ENCODE data around the gene PEPD.
"Not testable (repeated sequence)": the region's sequence is repeated elsewhere in the genome, so short reads cannot be mapped to it uniquely, and the experiment has no call there.

The PEPD gene

DNA sequence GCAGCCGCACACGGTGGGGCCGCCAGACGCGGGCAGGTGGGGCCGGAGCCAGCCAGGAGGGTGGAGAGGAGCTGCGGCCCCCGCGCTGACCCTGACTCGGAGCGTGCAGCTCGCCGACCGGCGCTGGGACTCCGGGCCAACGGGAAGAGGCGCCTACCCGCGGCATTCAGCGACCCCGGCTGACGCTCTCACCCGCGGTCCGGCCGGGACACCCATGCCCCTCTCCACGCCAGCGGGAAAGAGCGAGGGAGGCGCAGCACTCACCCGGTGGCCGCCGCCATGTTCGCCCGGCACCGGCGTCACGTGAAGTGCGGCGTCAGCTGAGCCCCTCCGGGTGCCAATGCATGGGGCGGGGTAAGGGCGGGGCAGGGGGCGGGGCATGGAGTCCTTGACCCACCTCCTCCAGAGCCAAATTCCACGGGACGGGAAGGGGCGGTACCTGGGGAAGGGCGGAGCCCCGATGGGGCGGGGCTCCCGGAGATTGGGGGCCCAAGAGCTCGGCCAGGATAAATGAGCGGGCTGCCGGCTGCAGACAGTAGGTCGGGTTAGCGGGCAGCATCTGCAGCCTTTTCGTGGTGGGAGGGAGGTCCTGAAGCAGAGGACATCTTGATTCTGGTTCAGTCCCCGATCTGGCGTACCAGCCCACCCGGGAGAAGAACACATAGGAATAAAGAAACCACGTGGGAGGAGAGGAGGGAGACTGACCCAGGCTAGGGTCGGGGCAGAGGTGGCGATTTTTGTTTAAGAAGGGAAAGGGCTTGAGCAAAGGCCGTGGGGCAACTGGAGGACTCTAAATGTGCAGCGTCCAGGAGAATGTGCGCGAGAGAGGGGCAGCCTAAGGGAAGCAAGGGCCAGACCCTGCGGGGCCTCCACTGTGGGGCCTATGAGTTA lies at the start of gene PEPD:
Gene PEPD, minus strand, starts transcription at position 312 of the 891 bp plus-strand sequence. Its CDS starts 31 bp downstream, at position 281.
- H3K4me3 ChIP-seq (ENCODE audit: low read depth, low read length): peak within 1 kb of the TSS; percentile 93
- peak within 1 kb of the TSS; percentile 35 for H3K27ac ChIP-seq (ENCODE audit: low read depth, low read length)
- H3K36me3 ChIP-seq (ENCODE audit: control insufficient read depth, insufficient read depth, low read length): no peaks in the 10 kb centered on the region
- no peaks in the 10 kb centered on the region for H3K27me3 ChIP-seq (ENCODE audit: control insufficient read depth, insufficient read depth, low read length)
- peak within 1 kb of the TSS; percentile 81 for H3K9ac ChIP-seq (ENCODE audit: low read depth, low read length)
- no peaks in the 10 kb centered on the region for H3K9me3 ChIP-seq (ENCODE audit: control insufficient read depth, insufficient read depth, low read length)
- peaks cover 19% of the 10 kb centered on the region; the same call in 1 of the 2 replicates for H3K4me1 ChIP-seq (ENCODE audit: control insufficient read depth, insufficient read depth, low read length)

DNA sequence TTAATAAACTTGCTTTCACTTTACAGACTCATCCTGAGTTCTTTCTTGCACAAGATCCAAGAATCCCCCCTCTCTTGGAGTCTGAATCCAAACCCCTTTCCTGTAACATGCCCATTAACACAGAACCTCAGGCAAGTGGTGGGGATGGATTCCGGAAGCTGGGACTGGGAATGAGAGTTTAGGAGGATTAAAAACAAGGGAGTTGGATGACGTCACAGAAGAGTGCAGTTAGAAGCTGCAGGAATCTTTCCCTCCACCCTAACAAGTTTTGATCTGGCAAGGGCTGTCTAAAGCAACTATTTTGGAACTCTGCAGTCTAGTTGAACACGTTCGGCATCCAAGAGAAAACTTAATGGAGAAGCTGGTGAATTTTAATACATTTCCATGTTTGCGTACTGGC lies 48.2 kb upstream of the PEPD start:
- no peak overlapping the region for H3K9ac ChIP-seq (ENCODE audit: low read depth, low read length)
- no peaks in the 10 kb centered on the region for H3K27me3 ChIP-seq (ENCODE audit: control insufficient read depth, insufficient read depth, low read length)
- no peaks in the 10 kb centered on the region for H3K36me3 ChIP-seq (ENCODE audit: control insufficient read depth, insufficient read depth, low read length)
- no peak overlapping the region for H3K4me3 ChIP-seq (ENCODE audit: low read depth, low read length)
- peaks cover 27% of the 10 kb centered on the region for H3K4me1 ChIP-seq (ENCODE audit: control insufficient read depth, insufficient read depth, low read length)
- peaks cover 8% of the 10 kb centered on the region for H3K9me3 ChIP-seq (ENCODE audit: control insufficient read depth, insufficient read depth, low read length)
- H3K27ac ChIP-seq (ENCODE audit: low read depth, low read length): no peak overlapping the region

DNA sequence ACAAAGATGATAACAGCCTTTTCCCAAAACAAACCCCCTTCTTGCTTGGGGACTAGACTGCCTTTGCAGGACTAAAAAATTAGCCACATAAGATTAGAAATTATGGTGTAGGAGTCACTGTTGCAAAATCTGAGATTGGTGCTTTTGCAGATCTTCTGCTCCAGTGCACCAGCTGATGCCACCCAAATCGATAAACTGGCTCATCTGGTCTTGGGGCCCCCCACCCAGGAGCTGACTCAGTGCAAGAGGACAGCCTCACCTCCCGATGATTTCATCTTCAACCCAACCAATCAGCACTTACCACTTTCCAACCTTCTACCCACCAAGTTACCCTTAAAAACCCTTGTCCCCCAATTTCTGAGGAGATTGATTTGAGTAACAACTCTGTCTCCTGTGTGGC lies 47.1 kb upstream of the PEPD start:
- Histone ChIP-seq H3K9me3 (ENCODE audit: control insufficient read depth, insufficient read depth, low read length) (no peaks in the 10 kb centered on the region), H3K4me3 (ENCODE audit: low read depth, low read length) (no peak overlapping the region), H3K4me1 (ENCODE audit: control insufficient read depth, insufficient read depth, low read length) (peaks cover 28% of the 10 kb centered on the region), H3K27ac (ENCODE audit: low read depth, low read length) (no peak overlapping the region), H3K36me3 (ENCODE audit: control insufficient read depth, insufficient read depth, low read length) (no peaks in the 10 kb centered on the region), H3K9ac (ENCODE audit: low read depth, low read length) (no peak overlapping the region), H3K27me3 (ENCODE audit: control insufficient read depth, insufficient read depth, low read length) (no peaks in the 10 kb centered on the region)

DNA sequence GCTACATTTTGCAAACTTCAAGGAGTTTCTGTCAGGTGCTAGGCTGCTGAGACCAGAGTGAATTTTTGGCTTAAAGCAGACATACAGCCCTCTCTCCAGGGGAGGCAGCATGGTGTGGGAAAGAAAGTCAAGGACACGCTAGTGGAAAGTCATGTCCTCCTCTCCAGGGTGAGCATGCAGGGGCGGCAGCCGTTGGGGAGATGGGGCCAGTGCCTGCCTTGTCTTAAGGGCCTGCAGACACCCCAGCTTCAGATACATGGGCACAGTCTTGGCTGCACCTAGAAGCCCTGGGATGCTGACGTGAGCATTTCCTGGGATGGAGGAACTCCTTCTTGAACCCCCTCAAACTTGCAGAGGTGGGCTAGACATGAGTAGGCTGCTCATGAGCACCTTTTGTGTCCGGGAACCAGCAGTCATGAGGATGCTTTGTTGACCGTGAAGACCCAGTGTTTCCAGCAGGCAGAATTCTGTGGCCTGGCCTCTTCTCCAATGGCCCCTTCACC lies 43.3 kb upstream of the PEPD start:
- H3K27ac ChIP-seq (ENCODE audit: low read depth, low read length): no peak overlapping the region
- no peaks in the 10 kb centered on the region for H3K9me3 ChIP-seq (ENCODE audit: control insufficient read depth, insufficient read depth, low read length)
- peaks cover 23% of the 10 kb centered on the region for H3K4me1 ChIP-seq (ENCODE audit: control insufficient read depth, insufficient read depth, low read length)
- no peak overlapping the region for H3K4me3 ChIP-seq (ENCODE audit: low read depth, low read length)
- no peaks in the 10 kb centered on the region for H3K36me3 ChIP-seq (ENCODE audit: control insufficient read depth, insufficient read depth, low read length)
- H3K9ac ChIP-seq (ENCODE audit: low read depth, low read length): no peak overlapping the region
- no peaks in the 10 kb centered on the region for H3K27me3 ChIP-seq (ENCODE audit: control insufficient read depth, insufficient read depth, low read length)

DNA sequence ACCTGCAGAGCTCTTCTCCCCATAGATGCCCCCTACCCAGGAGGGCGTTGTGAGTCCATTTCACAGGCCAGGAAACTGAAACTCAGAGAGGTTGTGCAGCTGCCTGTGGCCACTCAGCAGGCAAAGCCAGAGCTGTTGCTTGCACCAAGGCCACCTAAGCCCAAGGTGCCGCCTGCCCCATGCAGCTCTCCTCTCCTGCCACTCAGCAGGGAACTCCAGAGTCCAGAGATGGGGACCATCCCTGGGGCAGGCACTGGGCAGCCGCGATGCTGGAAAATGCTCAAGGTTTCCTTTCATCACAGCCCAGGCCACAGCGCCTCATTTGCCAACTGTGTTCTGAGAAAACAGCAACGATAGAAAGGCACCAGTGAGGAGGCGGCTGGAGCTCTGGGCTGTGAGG lies 41.0 kb upstream of the PEPD start:
- Histone ChIP-seq H3K4me1 (ENCODE audit: control insufficient read depth, insufficient read depth, low read length) (peaks cover 18% of the 10 kb centered on the region), H3K9ac (ENCODE audit: low read depth, low read length) (no peak overlapping the region), H3K36me3 (ENCODE audit: control insufficient read depth, insufficient read depth, low read length) (no peaks in the 10 kb centered on the region), H3K9me3 (ENCODE audit: control insufficient read depth, insufficient read depth, low read length) (no peaks in the 10 kb centered on the region), H3K4me3 (ENCODE audit: low read depth, low read length) (no peak overlapping the region), H3K27ac (ENCODE audit: low read depth, low read length) (no peak overlapping the region), H3K27me3 (ENCODE audit: control insufficient read depth, insufficient read depth, low read length) (no peaks in the 10 kb centered on the region)

DNA sequence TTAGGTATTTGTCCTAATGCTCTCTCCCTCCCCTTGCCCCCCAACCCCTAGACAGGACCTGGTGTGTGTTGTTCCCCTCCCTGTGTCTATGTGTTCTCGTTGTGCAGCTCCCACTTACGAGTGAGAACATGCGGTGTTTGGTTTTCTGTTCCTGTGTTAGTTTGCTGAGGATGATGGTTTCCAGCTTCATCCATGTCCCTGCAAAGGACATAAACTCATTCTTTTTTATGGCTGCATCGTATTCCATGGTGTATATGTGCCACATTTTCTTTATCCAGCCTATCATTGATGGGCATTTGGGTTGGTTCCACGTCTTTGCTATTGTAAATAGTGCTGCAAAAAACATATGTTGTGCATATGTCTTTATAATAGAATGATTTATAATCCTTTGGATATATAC lies 40.1 kb upstream of the PEPD start:
- H3K9me3 ChIP-seq (ENCODE audit: control insufficient read depth, insufficient read depth, low read length); H3K4me3 ChIP-seq (ENCODE audit: low read depth, low read length); H3K27me3 ChIP-seq (ENCODE audit: control insufficient read depth, insufficient read depth, low read length); H3K36me3 ChIP-seq (ENCODE audit: control insufficient read depth, insufficient read depth, low read length); H3K27ac ChIP-seq (ENCODE audit: low read depth, low read length); H3K9ac ChIP-seq (ENCODE audit: low read depth, low read length): not testable (repeated sequence)
- peaks cover 17% of the 10 kb centered on the region for H3K4me1 ChIP-seq (ENCODE audit: control insufficient read depth, insufficient read depth, low read length)

DNA sequence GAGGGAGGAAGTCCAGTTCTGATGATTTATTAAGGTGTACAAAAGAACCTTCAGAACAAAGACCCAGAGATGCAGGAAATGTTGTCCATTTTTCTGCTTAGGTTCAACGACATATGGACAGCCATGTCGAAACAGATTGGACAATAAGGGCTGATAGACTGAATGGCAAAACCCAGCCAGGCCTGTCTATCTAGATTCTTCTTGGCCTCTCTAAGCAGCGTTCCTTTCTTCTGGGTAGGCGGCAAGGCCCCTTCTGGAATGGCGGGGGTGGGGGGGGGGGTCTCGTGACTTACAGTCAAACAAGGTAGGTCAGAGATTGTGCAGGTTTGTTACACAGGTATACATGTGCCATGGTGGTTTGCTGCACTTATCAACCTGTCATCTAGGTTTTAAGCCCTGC lies 39.7 kb upstream of the PEPD start:
- Histone ChIP-seq H3K4me1 (ENCODE audit: control insufficient read depth, insufficient read depth, low read length) (peaks cover 13% of the 10 kb centered on the region), H3K4me3 (ENCODE audit: low read depth, low read length) (no peak overlapping the region), H3K9ac (ENCODE audit: low read depth, low read length) (no peak overlapping the region), H3K27me3 (ENCODE audit: control insufficient read depth, insufficient read depth, low read length) (no peaks in the 10 kb centered on the region), H3K27ac (ENCODE audit: low read depth, low read length) (no peak overlapping the region), H3K36me3 (ENCODE audit: control insufficient read depth, insufficient read depth, low read length) (no peaks in the 10 kb centered on the region), H3K9me3 (ENCODE audit: control insufficient read depth, insufficient read depth, low read length) (no peaks in the 10 kb centered on the region)

DNA sequence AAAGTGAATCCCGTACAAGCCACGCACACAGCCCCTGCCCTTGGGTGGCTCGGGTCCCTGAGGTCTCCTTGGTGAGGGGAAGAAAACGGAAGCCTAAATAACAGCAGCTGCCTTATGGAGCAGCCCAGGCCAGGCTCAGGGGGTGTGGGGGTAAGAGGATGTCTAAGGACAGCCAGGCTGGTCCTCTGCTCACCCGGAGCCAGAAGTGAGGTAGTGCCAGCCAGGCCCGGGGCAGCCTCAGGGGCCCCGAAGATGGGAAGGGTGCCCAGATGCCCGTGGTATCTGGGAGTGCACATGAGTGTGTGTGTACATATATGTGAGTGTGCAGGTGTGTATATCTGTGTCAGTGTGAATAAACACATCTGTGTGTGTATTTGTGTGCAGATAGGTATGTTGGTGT lies 38.4 kb upstream of the PEPD start:
- H3K4me3 ChIP-seq (ENCODE audit: low read depth, low read length): no peak overlapping the region
- H3K36me3 ChIP-seq (ENCODE audit: control insufficient read depth, insufficient read depth, low read length): no peaks in the 10 kb centered on the region
- H3K4me1 ChIP-seq (ENCODE audit: control insufficient read depth, insufficient read depth, low read length): peaks cover 3% of the 10 kb centered on the region
- H3K9ac ChIP-seq (ENCODE audit: low read depth, low read length): no peak overlapping the region
- no peaks in the 10 kb centered on the region for H3K9me3 ChIP-seq (ENCODE audit: control insufficient read depth, insufficient read depth, low read length)
- no peak overlapping the region for H3K27ac ChIP-seq (ENCODE audit: low read depth, low read length)
- H3K27me3 ChIP-seq (ENCODE audit: control insufficient read depth, insufficient read depth, low read length): no peaks in the 10 kb centered on the region

DNA sequence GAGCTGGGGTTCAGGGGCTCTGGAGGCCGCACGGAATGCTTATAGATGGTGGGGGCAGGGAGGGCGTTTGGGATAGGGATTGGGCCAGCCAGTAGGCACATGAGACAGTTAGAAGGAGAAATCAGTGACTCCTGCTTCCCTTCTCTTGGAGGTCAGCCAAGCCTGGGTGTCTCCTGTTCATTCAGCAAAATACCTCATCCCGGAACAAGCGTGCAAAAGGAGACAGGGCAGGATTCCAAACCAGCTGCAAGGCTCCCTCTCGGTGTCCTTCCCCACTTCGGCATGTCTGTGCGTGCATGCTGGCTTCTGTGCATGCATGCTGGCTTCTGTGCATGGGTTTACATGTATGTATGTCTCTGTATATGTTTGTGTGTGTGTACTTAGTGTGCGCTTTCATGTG lies 37.3 kb upstream of the PEPD start:
- H3K27ac ChIP-seq (ENCODE audit: low read depth, low read length): no peak overlapping the region
- H3K27me3 ChIP-seq (ENCODE audit: control insufficient read depth, insufficient read depth, low read length): no peaks in the 10 kb centered on the region
- no peaks in the 10 kb centered on the region for H3K9me3 ChIP-seq (ENCODE audit: control insufficient read depth, insufficient read depth, low read length)
- no peak overlapping the region for H3K4me3 ChIP-seq (ENCODE audit: low read depth, low read length)
- no peaks in the 10 kb centered on the region for H3K4me1 ChIP-seq (ENCODE audit: control insufficient read depth, insufficient read depth, low read length)
- H3K9ac ChIP-seq (ENCODE audit: low read depth, low read length): no peak overlapping the region
- H3K36me3 ChIP-seq (ENCODE audit: control insufficient read depth, insufficient read depth, low read length): no peaks in the 10 kb centered on the region

DNA sequence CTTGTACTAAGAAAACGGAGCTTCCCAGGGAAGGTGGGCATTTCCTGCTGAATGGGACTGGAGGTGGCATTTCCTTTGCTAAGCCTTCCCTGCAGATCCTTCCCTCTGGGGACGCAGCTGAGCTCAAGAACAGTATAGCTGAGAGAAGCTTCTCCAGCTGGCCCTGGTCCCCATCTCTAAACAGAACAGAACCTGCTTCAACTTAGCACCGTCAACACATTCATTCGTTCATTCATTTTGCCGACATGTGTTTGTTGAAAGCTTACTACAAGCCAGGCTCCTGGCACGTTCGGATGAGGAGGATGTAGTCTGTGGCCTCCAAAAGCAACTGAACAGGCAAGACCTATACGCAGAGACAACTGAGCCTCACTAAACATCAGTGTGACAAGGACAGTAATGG lies 36.6 kb upstream of the PEPD start:
- H3K27ac ChIP-seq (ENCODE audit: low read depth, low read length): no peak overlapping the region
- no peaks in the 10 kb centered on the region for H3K4me1 ChIP-seq (ENCODE audit: control insufficient read depth, insufficient read depth, low read length)
- H3K9me3 ChIP-seq (ENCODE audit: control insufficient read depth, insufficient read depth, low read length): no peaks in the 10 kb centered on the region
- H3K27me3 ChIP-seq (ENCODE audit: control insufficient read depth, insufficient read depth, low read length): no peaks in the 10 kb centered on the region
- no peak overlapping the region for H3K9ac ChIP-seq (ENCODE audit: low read depth, low read length)
- no peaks in the 10 kb centered on the region for H3K36me3 ChIP-seq (ENCODE audit: control insufficient read depth, insufficient read depth, low read length)
- no peak overlapping the region for H3K4me3 ChIP-seq (ENCODE audit: low read depth, low read length)

DNA sequence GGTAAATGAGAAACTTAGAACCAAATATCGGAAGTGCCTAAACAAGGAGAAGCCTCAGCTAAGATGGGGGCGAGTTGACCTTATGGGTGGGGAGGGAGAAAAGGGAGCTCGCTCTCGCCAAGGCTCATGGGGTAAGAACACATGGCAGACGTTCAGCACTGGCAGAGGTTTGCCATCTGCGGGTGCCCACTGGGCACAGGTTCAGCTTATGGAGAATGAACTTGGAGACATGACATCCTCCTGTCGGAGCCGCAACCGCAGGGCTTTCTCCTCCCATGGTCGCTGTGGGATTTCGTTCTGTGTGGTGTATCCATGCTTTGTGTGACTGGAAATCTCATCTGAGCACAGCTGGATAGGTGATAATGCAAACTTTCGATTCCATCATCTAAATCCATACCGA lies 36.1 kb upstream of the PEPD start:
- Histone ChIP-seq H3K9ac (ENCODE audit: low read depth, low read length) (no peak overlapping the region), H3K27me3 (ENCODE audit: control insufficient read depth, insufficient read depth, low read length) (no peaks in the 10 kb centered on the region), H3K9me3 (ENCODE audit: control insufficient read depth, insufficient read depth, low read length) (no peaks in the 10 kb centered on the region), H3K4me3 (ENCODE audit: low read depth, low read length) (no peak overlapping the region), H3K4me1 (ENCODE audit: control insufficient read depth, insufficient read depth, low read length) (no peaks in the 10 kb centered on the region), H3K27ac (ENCODE audit: low read depth, low read length) (no peak overlapping the region), H3K36me3 (ENCODE audit: control insufficient read depth, insufficient read depth, low read length) (no peaks in the 10 kb centered on the region)
